Fibroblast of mammary gland (primary cell): Measurements from ENCODE around the gene SEMA3E.

Source experiments
- DNase-seq: peaks from one replicate; pipeline ENCODE4 v3.0.0-alpha.2; 2010; ENCODE audit warnings: low read depth
- H3K4me3 ChIP-seq: 2 replicates; pipeline ENCODE4 v1.5.1; 2011; ENCODE audit warnings: low read depth, mild to moderate bottlenecking, low read length, moderate library complexity; ENCODE audit not compliant: control insufficient read depth
- TF ChIP-seq, protein P1 (sequence below): conservative IDR thresholded peaks from 2 replicates; pipeline ENCODE4 v1.5.1; 2011; ENCODE audit warnings: low read depth, low read length, inconsistent platforms; ENCODE audit not compliant: control insufficient read depth, insufficient read depth

SEMA3E gene

DNA sequence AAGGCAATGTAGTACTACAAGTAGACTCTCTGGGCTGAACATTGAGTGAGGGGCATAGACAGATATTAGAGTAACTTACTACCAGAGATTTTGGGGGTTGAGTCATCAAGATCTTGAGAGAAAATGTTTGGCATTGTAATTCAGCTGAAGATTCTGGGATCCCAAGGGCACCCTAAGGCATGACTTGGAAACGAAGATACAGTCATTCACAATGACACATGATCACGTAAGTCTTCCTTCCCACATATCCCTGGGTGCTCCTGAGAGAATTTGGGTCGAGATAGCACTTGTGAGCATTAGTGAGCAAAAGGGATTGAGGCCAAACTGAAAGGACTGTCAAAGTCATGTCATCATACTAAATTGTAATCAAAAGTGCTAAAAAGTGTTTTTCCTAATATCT lies 293.8 kb downstream of the SEMA3E start:
- TF ChIP-seq, protein P1, sequence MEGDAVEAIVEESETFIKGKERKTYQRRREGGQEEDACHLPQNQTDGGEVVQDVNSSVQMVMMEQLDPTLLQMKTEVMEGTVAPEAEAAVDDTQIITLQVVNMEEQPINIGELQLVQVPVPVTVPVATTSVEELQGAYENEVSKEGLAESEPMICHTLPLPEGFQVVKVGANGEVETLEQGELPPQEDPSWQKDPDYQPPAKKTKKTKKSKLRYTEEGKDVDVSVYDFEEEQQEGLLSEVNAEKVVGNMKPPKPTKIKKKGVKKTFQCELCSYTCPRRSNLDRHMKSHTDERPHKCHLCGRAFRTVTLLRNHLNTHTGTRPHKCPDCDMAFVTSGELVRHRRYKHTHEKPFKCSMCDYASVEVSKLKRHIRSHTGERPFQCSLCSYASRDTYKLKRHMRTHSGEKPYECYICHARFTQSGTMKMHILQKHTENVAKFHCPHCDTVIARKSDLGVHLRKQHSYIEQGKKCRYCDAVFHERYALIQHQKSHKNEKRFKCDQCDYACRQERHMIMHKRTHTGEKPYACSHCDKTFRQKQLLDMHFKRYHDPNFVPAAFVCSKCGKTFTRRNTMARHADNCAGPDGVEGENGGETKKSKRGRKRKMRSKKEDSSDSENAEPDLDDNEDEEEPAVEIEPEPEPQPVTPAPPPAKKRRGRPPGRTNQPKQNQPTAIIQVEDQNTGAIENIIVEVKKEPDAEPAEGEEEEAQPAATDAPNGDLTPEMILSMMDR: no peak
- peak; percentile 4 for DNase-seq
- no peak overlapping the region for H3K4me3 ChIP-seq

GRCh38 chr7:83347945-83348444 lies 300.9 kb downstream of the SEMA3E start:
- H3K4me3 ChIP-seq: no peak overlapping the region
- TF ChIP-seq, protein P1: no peak
- DNase-seq: peak; percentile 46

GRCh38 chr7:83339907-83340306 lies 309.0 kb downstream of the SEMA3E start:
- DNase-seq: no peak
- TF ChIP-seq, protein P1: no peak
- H3K4me3 ChIP-seq: no peak overlapping the region

- TF ChIP-seq, protein P1: no peak
- DNase-seq: no peak
- H3K4me3 ChIP-seq: no peak overlapping the region
Observed at GRCh38 chr7:83338277-83338950, 310.5 kb downstream of the SEMA3E start.

DNA sequence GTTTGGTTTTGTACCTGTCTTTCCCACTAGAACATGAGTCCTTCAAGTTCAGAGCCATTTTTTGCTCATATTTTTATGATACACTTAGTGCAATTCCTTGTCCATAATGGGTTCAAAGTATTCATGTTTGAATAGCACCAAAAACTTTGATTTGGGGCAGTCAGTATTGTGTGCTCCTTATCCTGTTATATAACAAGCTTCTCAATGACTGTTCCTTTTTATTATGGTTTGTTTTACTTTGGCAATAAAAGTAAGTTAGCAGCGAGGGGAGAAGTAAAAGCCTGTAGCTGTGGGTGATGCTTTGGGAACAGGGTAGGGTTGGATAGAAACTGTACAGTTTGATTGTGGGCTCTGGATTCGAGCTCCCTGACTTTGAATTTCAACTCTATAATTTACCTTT lies 311.9 kb downstream of the SEMA3E start:
- no peak for DNase-seq
- no peak overlapping the region for H3K4me3 ChIP-seq
- TF ChIP-seq, protein P1: no peak

DNA sequence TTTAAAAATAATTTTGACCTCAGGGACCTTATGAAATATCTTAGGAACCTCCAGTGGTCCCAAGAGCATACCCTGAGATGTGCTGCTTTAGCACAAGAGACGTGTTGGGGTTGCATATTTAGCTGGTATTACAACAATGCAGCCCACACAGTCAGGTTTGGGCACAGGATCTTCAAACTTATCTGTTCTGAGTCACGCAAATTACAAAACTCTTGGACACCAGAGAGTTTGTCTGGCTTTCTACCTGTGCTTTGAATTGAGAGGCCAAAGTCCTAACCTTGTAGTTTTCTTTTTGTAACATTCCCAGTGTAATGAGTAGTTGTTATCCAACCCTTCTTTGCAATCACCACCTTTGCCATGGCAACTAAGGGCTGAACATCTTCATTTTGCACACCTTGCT lies 322.7 kb downstream of the SEMA3E start:
- DNase-seq: no peak

More for the DNA sequence above, 322.7 kb downstream of the SEMA3E start:
- H3K4me3 ChIP-seq: no peak overlapping the region
- TF ChIP-seq, protein P1: no peak
